ENCODE measurements around the gene PARP9. TPM values are rescaled to one million over a fixed set of nuclear protein-coding genes. Genes with fewer than 3 reads are reported as not detected.
A peak's percentile ranks its signal among the peaks of the same experiment; 100 is the strongest.

The PARP9 gene
- total RNA-seq, 1 donor from 2014 or later = 1.0 TPM

- no peak for DNase-seq (ENCODE audit: low spot score)
These were observed 44.8 kb upstream of the PARP9 start for GRCh38 chr3:122608916-122609315.

DNA sequence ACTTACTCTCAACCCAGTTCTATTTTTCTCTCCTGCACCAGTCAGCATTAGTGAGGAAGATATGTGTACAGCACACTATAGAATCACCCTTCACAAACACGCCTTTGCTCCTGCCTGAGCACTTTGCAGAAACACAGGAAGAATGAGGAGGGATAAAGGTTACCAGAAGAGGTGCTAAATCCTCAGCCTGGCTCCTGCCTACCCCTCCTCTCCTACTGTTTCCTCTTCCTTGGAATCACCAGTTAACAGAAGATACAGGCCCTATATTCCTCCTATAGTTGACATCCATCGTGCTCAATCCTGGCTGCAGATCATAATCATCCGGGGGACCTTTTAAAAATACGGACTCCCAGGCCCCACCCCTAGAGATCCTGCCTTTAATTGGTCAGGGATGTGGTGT, 42.2 kb upstream of the PARP9 start:
- H4K20me1 ChIP-seq (ENCODE audit: low read depth) = no peaks in the 10 kb centered on the region
- DNase-seq (ENCODE audit: low spot score) = no peak
- no peaks in the 10 kb centered on the region for H3K27me3 ChIP-seq
- H3K4me1 ChIP-seq = no peaks in the 10 kb centered on the region
- H3K4me3 Mint-ChIP-seq = no peak overlapping the region
- no peaks in the 10 kb centered on the region for H3K9me3 ChIP-seq (ENCODE audit: low read depth)
- no peaks in the 10 kb centered on the region for H3K79me2 ChIP-seq (ENCODE audit: low read depth)
- no peak overlapping the region for H3K27ac ChIP-seq
- H3K4me3 ChIP-seq = no peak overlapping the region
- no peaks in the 10 kb centered on the region for H3K4me1 Mint-ChIP-seq
- peaks cover 2% of the 10 kb centered on the region for H3K27me3 Mint-ChIP-seq (ENCODE audit: insufficient read depth, low read depth)
- peak overlapping the region; percentile 74 for H2AFZ ChIP-seq (replicated peaks)
- H3K4me2 ChIP-seq = no peak overlapping the region
- no peaks in the 10 kb centered on the region for H3K36me3 ChIP-seq
- TF ChIP-seq, protein P1, sequence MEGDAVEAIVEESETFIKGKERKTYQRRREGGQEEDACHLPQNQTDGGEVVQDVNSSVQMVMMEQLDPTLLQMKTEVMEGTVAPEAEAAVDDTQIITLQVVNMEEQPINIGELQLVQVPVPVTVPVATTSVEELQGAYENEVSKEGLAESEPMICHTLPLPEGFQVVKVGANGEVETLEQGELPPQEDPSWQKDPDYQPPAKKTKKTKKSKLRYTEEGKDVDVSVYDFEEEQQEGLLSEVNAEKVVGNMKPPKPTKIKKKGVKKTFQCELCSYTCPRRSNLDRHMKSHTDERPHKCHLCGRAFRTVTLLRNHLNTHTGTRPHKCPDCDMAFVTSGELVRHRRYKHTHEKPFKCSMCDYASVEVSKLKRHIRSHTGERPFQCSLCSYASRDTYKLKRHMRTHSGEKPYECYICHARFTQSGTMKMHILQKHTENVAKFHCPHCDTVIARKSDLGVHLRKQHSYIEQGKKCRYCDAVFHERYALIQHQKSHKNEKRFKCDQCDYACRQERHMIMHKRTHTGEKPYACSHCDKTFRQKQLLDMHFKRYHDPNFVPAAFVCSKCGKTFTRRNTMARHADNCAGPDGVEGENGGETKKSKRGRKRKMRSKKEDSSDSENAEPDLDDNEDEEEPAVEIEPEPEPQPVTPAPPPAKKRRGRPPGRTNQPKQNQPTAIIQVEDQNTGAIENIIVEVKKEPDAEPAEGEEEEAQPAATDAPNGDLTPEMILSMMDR (IDR thresholded peaks at IDR 0.05) = no peak
- TF ChIP-seq EZH2phosphoT487 (IDR thresholded peaks at IDR 0.05) (no peak), EZH2 (IDR thresholded peaks at IDR 0.05) (no peak)
- no peaks in the 10 kb centered on the region for H3K9me3 Mint-ChIP-seq
- no peak overlapping the region for H3K27ac Mint-ChIP-seq
- no peaks in the 10 kb centered on the region for H3K36me3 Mint-ChIP-seq
- H3K9ac ChIP-seq = no peak overlapping the region
- no peaks in the 10 kb centered on the region for H3F3A ChIP-seq (ENCODE audit: low read depth)

More at GRCh38 chr3:122608916-122609315, 44.8 kb upstream of the PARP9 start:
- H3K4me3 Mint-ChIP-seq = no peak overlapping the region
- H3K27me3 Mint-ChIP-seq (ENCODE audit: insufficient read depth, low read depth) = peaks cover 6% of the 10 kb centered on the region
- Histone ChIP-seq H3K79me2 (ENCODE audit: low read depth) (no peaks in the 10 kb centered on the region), H3K9ac (no peak overlapping the region), H3K9me3 (ENCODE audit: low read depth) (no peaks in the 10 kb centered on the region), H2AFZ (replicated peaks) (no peak overlapping the region), H3K4me2 (no peak overlapping the region), H3K4me3 (no peak overlapping the region), H3K4me1 (peaks cover 5% of the 10 kb centered on the region), H3F3A (ENCODE audit: low read depth) (peaks cover 3% of the 10 kb centered on the region), H3K27me3 (no peaks in the 10 kb centered on the region), H3K27ac (no peak overlapping the region), H3K36me3 (no peaks in the 10 kb centered on the region), H4K20me1 (ENCODE audit: low read depth) (no peaks in the 10 kb centered on the region)
- no peaks in the 10 kb centered on the region for H3K36me3 Mint-ChIP-seq
- no peak overlapping the region for H3K27ac Mint-ChIP-seq
- no peaks in the 10 kb centered on the region for H3K9me3 Mint-ChIP-seq
- TF ChIP-seq, protein P1 (IDR thresholded peaks at IDR 0.05) = no peak
- no peak for TF ChIP-seq EZH2phosphoT487 (IDR thresholded peaks at IDR 0.05)
- TF ChIP-seq EZH2 (IDR thresholded peaks at IDR 0.05) = no peak
- no peaks in the 10 kb centered on the region for H3K4me1 Mint-ChIP-seq

- H4K20me1 ChIP-seq (ENCODE audit: low read depth) = no peaks in the 10 kb centered on the region
- Mint-ChIP-seq H3K4me3 (no peak overlapping the region), H3K36me3 (no peaks in the 10 kb centered on the region), H3K27me3 (ENCODE audit: insufficient read depth, low read depth) (peaks cover 2% of the 10 kb centered on the region), H3K4me1 (no peaks in the 10 kb centered on the region), H3K27ac (no peak overlapping the region), H3K9me3 (no peaks in the 10 kb centered on the region)
- H3K4me3 ChIP-seq = no peak overlapping the region
- H2AFZ ChIP-seq (replicated peaks) = no peak overlapping the region
- no peaks in the 10 kb centered on the region for H3K4me1 ChIP-seq
- no peaks in the 10 kb centered on the region for H3K36me3 ChIP-seq
- H3K79me2 ChIP-seq (ENCODE audit: low read depth) = no peaks in the 10 kb centered on the region
- H3K4me2 ChIP-seq = no peak overlapping the region
- no peak overlapping the region for H3K27ac ChIP-seq
- H3K27me3 ChIP-seq = no peaks in the 10 kb centered on the region
- H3K9ac ChIP-seq = no peak overlapping the region
- no peaks in the 10 kb centered on the region for H3K9me3 ChIP-seq (ENCODE audit: low read depth)
- no peak for DNase-seq (ENCODE audit: low spot score)
- no peak for TF ChIP-seq EZH2 (IDR thresholded peaks at IDR 0.05)
- TF ChIP-seq, protein P1 (IDR thresholded peaks at IDR 0.05) = no peak
- no peak for TF ChIP-seq EZH2phosphoT487 (IDR thresholded peaks at IDR 0.05)
- no peaks in the 10 kb centered on the region for H3F3A ChIP-seq (ENCODE audit: low read depth)
These were observed 39.0 kb upstream of the PARP9 start for GRCh38 chr3:122603056-122603455.

Measured in neural progenitor cell (in vitro differentiated cells).